WI38 (cell line): ENCODE data around the gene TTC28.
"Not testable (repeated sequence)": the region's sequence is repeated elsewhere in the genome, so short reads cannot be mapped to it uniquely, and the experiment has no call there.

ENCODE experiments used
- H3K4me3 ChIP-seq: 2 replicates; pipeline ENCODE4 v1.5.1; 2011; ENCODE audit warnings: low read depth, mild to moderate bottlenecking, control low read depth, low read length
- CTCF ChIP-seq: IDR thresholded peaks from 2 replicates; pipeline ENCODE4 v1.5.1; 2012; ENCODE audit warnings: low read depth, mild to moderate bottlenecking, control low read depth, low read length

Gene TTC28

GRCh38 chr22:28217277-28217676 is 462.4 kb downstream of the TTC28 start:
- H3K4me3 ChIP-seq = no peak overlapping the region
- no peak for TF ChIP-seq CTCF

GRCh38 chr22:28214750-28215149 is 464.9 kb downstream of the TTC28 start:
- not testable (repeated sequence) for H3K4me3 ChIP-seq

GRCh38 chr22:28209457-28209856 is 470.2 kb downstream of the TTC28 start:
- not testable (repeated sequence) for H3K4me3 ChIP-seq

GRCh38 chr22:28208787-28209186 is 470.9 kb downstream of the TTC28 start:
- no peak for TF ChIP-seq CTCF
- no peak overlapping the region for H3K4me3 ChIP-seq

GRCh38 chr22:28208036-28208435 is 471.6 kb downstream of the TTC28 start:
- no peak overlapping the region for H3K4me3 ChIP-seq
- TF ChIP-seq CTCF = no peak

GRCh38 chr22:28207281-28208030 is 472.2 kb downstream of the TTC28 start:
- TF ChIP-seq CTCF = no peak
- no peak overlapping the region for H3K4me3 ChIP-seq

- H3K4me3 ChIP-seq = no peak overlapping the region
- no peak for TF ChIP-seq CTCF
Observed at GRCh38 chr22:28205926-28206325, 473.7 kb downstream of the TTC28 start.

GRCh38 chr22:28204382-28204781 is 475.3 kb downstream of the TTC28 start:
- H3K4me3 ChIP-seq = no peak overlapping the region
- no peak for TF ChIP-seq CTCF
